ENCODE results near the gene SUMF2.

GRCh38 chr7:56053379-56053778, 10.7 kb upstream of the SUMF2 start:
- no peak for TF ChIP-seq YY1 (IDR thresholded peaks at IDR 0.05; ENCODE audit: insufficient read depth, insufficient read length)
- no peak for TF ChIP-seq ZNF274 (IDR thresholded peaks at IDR 0.05; ENCODE audit: low read depth, low read length)
